OCI-LY7 (cell line): ENCODE data around the gene SCAMP3. TPM values are rescaled to one million over a fixed set of nuclear protein-coding genes. Genes with fewer than 3 reads are reported as not detected.
"Not testable (repeated sequence)": the region's sequence is repeated elsewhere in the genome, so short reads cannot be mapped to it uniquely, and the experiment has no call there.

Experiments used
- BruUV-seq: library from RNA; stranded (reverse); fragments of 400-500 nt; replicated peaks from 2 replicates; lab custom pipeline; 2021; lab: Mats Ljungman, UMichigan
- CTCF ChIA-PET: fragments of 300-600 bp; sonication (Branson Sonifier 250); formaldehyde crosslinking; loops from one replicate; lab custom pipeline; 2022; ENCODE audit warnings: antibody characterized with exemption; ENCODE audit not compliant: unreplicated experiment; lab: Charles Lee
- POLR2A ChIA-PET: fragments of 300-600 bp; sonication (Branson Sonifier 250); formaldehyde crosslinking; loops from one replicate; lab custom pipeline; 2022; ENCODE audit warnings: antibody characterized with exemption; lab: Charles Lee
- DNase-seq: peaks from one replicate; pipeline ENCODE4 v3.0.0-alpha.2; 2015; ENCODE audit warnings: low spot score
- H2AFZ ChIP-seq: fragments of 200-600 bp; sonication (generic), shearing (Covaris generic); 2 replicates; pipeline ENCODE4 v1.6.1; 2014; ENCODE audit warnings: mild to moderate bottlenecking, antibody characterized with exemption, low read length, moderate library complexity
- H3K27ac ChIP-seq: fragments of 200-600 bp; sonication (generic); 2 replicates; pipeline ENCODE4 v1.5.1; 2014; ENCODE audit warnings: mixed run types, low read depth, mild to moderate bottlenecking, moderate library complexity, low read length, inconsistent platforms; ENCODE audit not compliant: poor library complexity, severe bottlenecking
- H3K36me3 ChIP-seq: fragments of 200-600 bp; sonication (generic); 2 replicates; pipeline ENCODE4 v1.6.1; 2014; ENCODE audit warnings: mild to moderate bottlenecking, antibody characterized with exemption, low read length, moderate library complexity, mixed read lengths; ENCODE audit not compliant: insufficient read depth
- H3K4me1 ChIP-seq: fragments of 200-600 bp; sonication (generic); 2 replicates; pipeline ENCODE4 v1.5.1; 2014; ENCODE audit warnings: mild to moderate bottlenecking, low read length; ENCODE audit not compliant: insufficient read depth, poor library complexity, severe bottlenecking
- H3K4me2 ChIP-seq: fragments of 200-600 bp; sonication (generic); 2 replicates; pipeline ENCODE4 v1.6.1; 2014; ENCODE audit warnings: mild to moderate bottlenecking, low read length
- H3K4me3 ChIP-seq: fragments of 200-600 bp; sonication (generic); 2 replicates; pipeline ENCODE4 v1.5.1; 2014; ENCODE audit warnings: mild to moderate bottlenecking, low read depth, low read length; ENCODE audit not compliant: poor library complexity, severe bottlenecking
- H3K79me2 ChIP-seq: fragments of 200-600 bp; sonication (generic); 2 replicates; pipeline ENCODE4 v1.6.1; 2016; ENCODE audit warnings: low read depth, mild to moderate bottlenecking, low read length, moderate library complexity, mixed read lengths; ENCODE audit not compliant: insufficient read depth
- H3K9me2 ChIP-seq: fragments of 200-600 bp; sonication (generic); 2 replicates; pipeline ENCODE4 v1.6.1; 2016; ENCODE audit warnings: mild to moderate bottlenecking, low read length, mixed read lengths; ENCODE audit not compliant: insufficient read depth
- H3K9me3 ChIP-seq: fragments of 200-600 bp; sonication (generic); 2 replicates; pipeline ENCODE4 v1.6.1; 2014; ENCODE audit warnings: mild to moderate bottlenecking, mixed run types, low read length, mixed read lengths
- H4K20me1 ChIP-seq: fragments of 200-600 bp; sonication (generic); 2 replicates; pipeline ENCODE4 v1.6.1; 2014; ENCODE audit warnings: mild to moderate bottlenecking, antibody characterized with exemption, low read length, moderate library complexity, mixed read lengths; ENCODE audit not compliant: insufficient read depth
- EZH2phosphoT487 ChIP-seq: fragments of 200-600 bp; sonication (generic); IDR thresholded peaks from 2 replicates; pipeline ENCODE4 v1.6.1; 2018; ENCODE audit warnings: low read depth, borderline replicate concordance, mild to moderate bottlenecking, mixed run types, antibody characterized with exemption, low read length, moderate library complexity, mixed read lengths
- intact Hi-C: fragments of 100-400 bp; cut with micrococcal nuclease; formaldehyde crosslinking; loops from one replicate; pipeline ENCODE4 v1.10.0; 2022; ENCODE audit not compliant: unreplicated experiment
- total RNA-seq, 2 experiments: library from RNA; depleted of rRNA in 1 of 2; stranded (reverse); fragments of >200 nt in 1 of 2; shearing (Covaris generic) in 1 of 2; gene quantifications; 2 replicates each; pipeline ENCODE4 v1.2.3, GENCODE V29; 2014 to 2022
- TF ChIP-seq, protein P1 (sequence below): fragments of 200-600 bp; sonication (generic); conservative IDR thresholded peaks from 2 replicates; pipeline ENCODE4 v1.5.1; 2014; ENCODE audit warnings: mild to moderate bottlenecking, antibody characterized with exemption, low read length, moderate library complexity, mixed read lengths

Gene SCAMP3
- total RNA-seq, 2 experiments from 2014 or later, result 58.3 to 74.7 TPM

DNA sequence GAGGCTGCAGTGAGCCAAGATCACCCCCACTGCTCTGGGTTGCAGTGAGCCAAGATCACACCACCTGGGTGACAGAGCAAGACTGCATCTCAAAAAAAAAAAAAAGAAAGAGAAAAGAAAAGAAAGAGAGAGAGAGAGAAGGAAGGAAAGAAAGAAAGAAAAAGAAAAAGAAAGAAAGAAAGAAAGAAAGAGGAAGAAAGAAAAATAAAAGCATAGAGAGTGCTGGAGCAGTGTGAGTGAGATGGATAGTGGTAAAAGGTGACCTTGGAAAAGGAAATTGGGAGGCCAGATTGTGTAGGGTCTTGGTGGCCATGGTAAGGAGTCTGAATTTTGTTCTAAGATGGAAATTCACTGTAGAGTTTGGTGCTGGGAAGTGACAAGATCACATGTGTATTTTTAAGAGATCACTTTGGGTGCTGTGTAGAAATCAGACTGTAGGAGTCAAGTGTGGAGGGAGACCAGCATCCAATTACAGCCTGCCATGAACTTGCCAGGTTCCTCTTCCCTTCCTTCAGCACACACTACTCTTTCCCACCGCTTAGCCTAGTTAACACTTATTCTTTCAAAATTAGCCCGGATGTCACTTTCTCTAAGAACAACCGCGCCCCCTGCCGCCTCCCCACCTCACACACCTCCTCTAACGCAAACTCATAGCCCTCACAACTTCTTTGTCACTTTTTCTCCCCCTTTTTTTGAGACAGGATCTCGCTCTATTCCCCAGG is 35.8 kb downstream of the SCAMP3 start:
- TF ChIP-seq, protein P1, sequence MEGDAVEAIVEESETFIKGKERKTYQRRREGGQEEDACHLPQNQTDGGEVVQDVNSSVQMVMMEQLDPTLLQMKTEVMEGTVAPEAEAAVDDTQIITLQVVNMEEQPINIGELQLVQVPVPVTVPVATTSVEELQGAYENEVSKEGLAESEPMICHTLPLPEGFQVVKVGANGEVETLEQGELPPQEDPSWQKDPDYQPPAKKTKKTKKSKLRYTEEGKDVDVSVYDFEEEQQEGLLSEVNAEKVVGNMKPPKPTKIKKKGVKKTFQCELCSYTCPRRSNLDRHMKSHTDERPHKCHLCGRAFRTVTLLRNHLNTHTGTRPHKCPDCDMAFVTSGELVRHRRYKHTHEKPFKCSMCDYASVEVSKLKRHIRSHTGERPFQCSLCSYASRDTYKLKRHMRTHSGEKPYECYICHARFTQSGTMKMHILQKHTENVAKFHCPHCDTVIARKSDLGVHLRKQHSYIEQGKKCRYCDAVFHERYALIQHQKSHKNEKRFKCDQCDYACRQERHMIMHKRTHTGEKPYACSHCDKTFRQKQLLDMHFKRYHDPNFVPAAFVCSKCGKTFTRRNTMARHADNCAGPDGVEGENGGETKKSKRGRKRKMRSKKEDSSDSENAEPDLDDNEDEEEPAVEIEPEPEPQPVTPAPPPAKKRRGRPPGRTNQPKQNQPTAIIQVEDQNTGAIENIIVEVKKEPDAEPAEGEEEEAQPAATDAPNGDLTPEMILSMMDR, result peak; percentile 92
- TF ChIP-seq EZH2phosphoT487, result no peak
- Histone ChIP-seq H3K9me3 (no peaks in the 10 kb centered on the region), H3K36me3 (peaks cover 9% of the 10 kb centered on the region; the same call in 1 of the 2 replicates), H3K4me2 (peak overlapping the region; percentile 84), H3K27ac (peak overlapping the region; percentile 89), H3K4me1 (peaks cover 56% of the 10 kb centered on the region), H3K9me2 (no peaks in the 10 kb centered on the region), H3K4me3 (peak overlapping the region; percentile 83), H2AFZ (no peak overlapping the region; the same call in 1 of the 2 replicates), H4K20me1 (no peaks in the 10 kb centered on the region), H3K79me2 (peaks cover 22% of the 10 kb centered on the region)
- CTCF ChIA-PET, result no interaction called here
- peak; percentile 90 for DNase-seq
- POLR2A ChIA-PET, result interaction anchor here (0.9 to 2.0 kb wide), 7 partner anchors 15 to 82 kb away, joined by 3 to 6 read pairs (median 4); partner anchors contain the start of genes FDPS, KRTCAP2 and THBS3
- no TSS peak for BruUV-seq
- intact Hi-C loops, result loop anchor here (1.0 kb wide), 2 partner anchors 18 to 19 kb away; partner anchors contain the start of gene THBS3

DNA sequence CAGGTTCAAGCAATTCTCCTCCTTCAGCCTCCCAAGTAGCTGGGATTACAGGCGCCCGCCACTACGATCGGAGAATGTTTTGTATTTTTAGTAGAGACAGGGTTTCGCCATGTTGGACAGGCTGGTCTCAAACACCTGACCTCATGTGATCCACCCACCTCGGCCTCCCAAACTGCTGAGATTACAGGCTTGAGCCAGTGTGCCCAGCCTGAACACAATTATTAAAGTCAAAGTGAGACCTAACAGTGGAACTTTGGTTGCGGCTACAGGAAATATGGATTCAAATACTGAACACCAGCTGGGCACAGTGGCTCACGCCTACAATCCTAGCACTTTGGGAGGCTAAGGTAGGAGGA is 36.8 kb downstream of the SCAMP3 start:
- BruUV-seq, H4K20me1 ChIP-seq, intact Hi-C loops, H3K36me3 ChIP-seq, DNase-seq, H3K9me2 ChIP-seq, H2AFZ ChIP-seq, H3K9me3 ChIP-seq: not testable (repeated sequence)
- peak overlapping the region; percentile 89 for H3K27ac ChIP-seq
- peaks cover 56% of the 10 kb centered on the region for H3K4me1 ChIP-seq
- H3K4me2 ChIP-seq, result peak overlapping the region; percentile 84
- H3K79me2 ChIP-seq, result peaks cover 22% of the 10 kb centered on the region
- POLR2A ChIA-PET, result interaction anchor here (0.7 to 2.6 kb wide), 6 partner anchors 16 to 52 kb away, joined by 3 to 9 read pairs (median 6); partner anchors contain the start of gene KRTCAP2
- peak overlapping the region; percentile 83 for H3K4me3 ChIP-seq
- CTCF ChIA-PET, result interaction anchor here (2.1 kb wide), 1 partner anchor 18 kb away, joined by 9 read pairs; the partner anchor contains the start of genes MTX1 and THBS3

DNA sequence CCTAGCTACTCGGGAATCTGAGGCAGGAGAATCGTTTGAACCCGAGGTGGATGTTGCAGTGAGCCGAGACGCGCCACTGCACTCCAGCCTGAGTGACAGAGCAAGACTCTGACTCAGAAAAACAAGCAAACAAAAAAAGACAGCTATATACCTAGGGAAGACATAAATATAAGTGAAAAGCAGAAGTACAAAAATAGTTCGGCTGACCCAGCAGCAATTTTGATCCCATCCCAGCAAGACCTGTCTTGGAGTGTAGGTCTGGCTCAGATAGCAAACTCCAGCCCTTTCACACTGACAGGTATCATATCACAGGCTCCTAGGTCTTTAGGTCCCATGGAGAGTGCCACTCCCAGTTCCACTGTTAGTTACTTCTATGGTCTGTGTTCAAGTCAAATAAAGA is 39.1 kb downstream of the SCAMP3 start:
- TF ChIP-seq EZH2phosphoT487, result no peak
- TF ChIP-seq, protein P1, result no peak

DNA sequence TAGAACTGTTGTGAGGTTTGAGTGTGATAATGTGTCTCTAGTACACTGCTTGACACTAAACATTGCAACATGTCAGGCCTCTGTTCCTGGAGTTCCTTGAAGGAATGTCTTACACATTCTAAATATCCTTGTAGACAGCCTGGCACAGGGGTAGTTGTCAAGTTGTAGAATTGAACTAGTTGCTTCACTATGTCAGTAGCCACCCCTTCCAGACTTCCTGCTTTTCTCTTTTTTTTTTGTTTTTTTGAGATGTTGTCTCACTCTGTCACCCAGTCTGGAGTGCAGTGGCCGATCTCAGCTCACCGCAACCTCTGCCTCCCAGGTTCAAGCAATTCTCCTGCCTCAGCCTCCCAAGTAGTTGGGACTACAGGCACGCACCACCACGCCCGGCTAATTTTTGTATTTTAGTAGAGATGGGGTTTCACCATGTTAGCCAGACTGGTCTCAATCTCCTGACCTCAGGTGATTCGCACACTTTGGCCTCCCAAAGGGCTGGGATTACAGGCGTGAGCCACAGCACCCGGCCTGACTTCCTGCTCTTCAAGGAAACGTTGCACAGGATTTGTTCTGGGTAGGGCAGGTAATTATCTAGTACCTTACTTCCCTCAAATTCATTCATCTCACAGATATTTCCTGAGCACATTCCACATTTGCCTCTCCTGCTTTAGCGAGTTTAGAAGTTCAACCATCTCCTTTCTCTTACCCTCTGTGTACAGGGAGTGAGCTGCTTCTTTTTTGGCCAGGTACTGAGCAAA is 41.8 kb downstream of the SCAMP3 start:
- Histone ChIP-seq H2AFZ (peak overlapping the region; percentile 56; the same call in 1 of the 2 replicates), H3K4me1 (peaks cover 50% of the 10 kb centered on the region), H3K27ac (peak overlapping the region; percentile 35)
- BruUV-seq, H3K4me3 ChIP-seq, H3K36me3 ChIP-seq, H3K9me3 ChIP-seq, CTCF ChIA-PET, H3K79me2 ChIP-seq, intact Hi-C loops, H4K20me1 ChIP-seq, H3K4me2 ChIP-seq, H3K9me2 ChIP-seq, DNase-seq: not testable (repeated sequence)
- POLR2A ChIA-PET, result interaction anchor here (2.0 kb wide), 1 partner anchor 11 kb away, joined by 9 read pairs; no protein-coding TSS in a partner anchor

More for the DNA sequence above, 39.1 kb downstream of the SCAMP3 start:
- Histone ChIP-seq H2AFZ (no peak overlapping the region), H3K79me2 (peaks cover 22% of the 10 kb centered on the region), H3K27ac (peak overlapping the region; percentile 89), H3K4me1 (peaks cover 64% of the 10 kb centered on the region), H3K4me3 (peak overlapping the region; percentile 4), H3K4me2 (peak overlapping the region; percentile 84), H4K20me1 (no peaks in the 10 kb centered on the region), H3K36me3 (peaks cover 9% of the 10 kb centered on the region; the same call in 1 of the 2 replicates), H3K9me2 (no peaks in the 10 kb centered on the region), H3K9me3 (no peaks in the 10 kb centered on the region)
- no TSS peak for BruUV-seq
- ChIA-PET CTCF (no interaction called here), POLR2A (interaction anchor here (0.9 to 2.6 kb wide), 2 partner anchors 14 to 213 kb away, joined by 3 to 9 read pairs; no protein-coding TSS in a partner anchor)
- peak; percentile 55 for DNase-seq
- intact Hi-C loops, result no loop called here
